Sigmoid colon (tissue), 7 donors: ENCODE data around the gene NME3. TPM values are rescaled to one million over a fixed set of nuclear protein-coding genes. Genes with fewer than 3 reads are reported as not detected.
A peak's percentile ranks its signal among the peaks of the same experiment; 100 is the strongest.

Experiments
- DNase-seq: peaks from one replicate; pipeline ENCODE4 v3.0.0-alpha.2; 2019
- H3K27ac ChIP-seq, 4 donors: fragments of 200-600 bp; sonication (generic); one replicate each; pipeline ENCODE4 v1.5.1; 2016 to 2019; ENCODE audit warnings: mild to moderate bottlenecking in 1 of 4
- H3K27me3 ChIP-seq, 3 donors: fragments of 200-600 bp; sonication (generic); one replicate each; pipeline ENCODE4 v1.5.1; 2019; ENCODE audit warnings: mild to moderate bottlenecking in 1 of 3
- H3K36me3 ChIP-seq, 4 donors: fragments of 200-600 bp; sonication (generic); one replicate each; pipeline ENCODE4 v1.5.1; 2016 to 2019
- H3K4me1 ChIP-seq, 4 donors: fragments of 200-600 bp; sonication (generic); one replicate each; pipeline ENCODE4 v1.5.1; 2017 to 2019
- H3K4me3 ChIP-seq, 4 donors: fragments of 200-600 bp; sonication (generic); one replicate each; pipeline ENCODE4 v1.5.1; 2017 to 2019; ENCODE audit warnings: mild to moderate bottlenecking in 2 of 4, moderate library complexity in 1 of 4
- H3K9me3 ChIP-seq, 4 donors: fragments of 200-600 bp in 3 of 4; sonication (generic) in 3 of 4; one replicate each; pipeline versions ENCODE4 v1.5.1 to v1.6.1; 2013 to 2019
- EP300 ChIP-seq, 4 donors: sonication (generic); formaldehyde crosslinking; IDR thresholded peaks; one replicate each; pipeline ENCODE4 v1.6.1; 2017; ENCODE audit warnings: antibody characterized with exemption in 4 of 4
- POLR2A ChIP-seq, 2 donors: fragments of 450-650 bp; IDR thresholded peaks; one replicate each; pipeline ENCODE4 v1.6.1; 2016; ENCODE audit warnings: antibody characterized with exemption in 2 of 2, mild to moderate bottlenecking in 2 of 2, moderate library complexity in 2 of 2
- POLR2AphosphoS5 ChIP-seq, 4 donors: sonication (generic); formaldehyde crosslinking; IDR thresholded peaks; one replicate each; pipeline ENCODE4 v1.6.1; 2017; ENCODE audit warnings: antibody characterized with exemption in 4 of 4
- WGBS, 2 donors: extraction: QIAGEN DNeasy Blood & Tissue Kit; methylation state at CpG; one replicate each; pipeline ENCODE4 v1.1.7; 2013; 5-methylcytosine and 5-hydroxymethylcytosine counted together
- intact Hi-C: fragments of 100-400 bp; cut with DNase I; formaldehyde crosslinking; loops from one replicate; pipeline ENCODE4 v1.15.1; 2023
- polyA plus RNA-seq, 3 donors: library from polyadenylated mRNA; stranded (reverse); fragments of 200-250 nt; gene quantifications; one replicate each; pipeline ENCODE4 v1.2.3, GENCODE V29; 2013
- total RNA-seq, 4 donors: library from RNA; depleted of rRNA; stranded (reverse); fragments of >200 nt; gene quantifications; one replicate each; pipeline ENCODE4 v1.1.0, GENCODE V29; 2016
- TF ChIP-seq, protein P1 (sequence below), 4 experiments: fragments of 450-650 bp in 3 of 4; fragments of 200-600 bp in 1 of 4; IDR thresholded peaks; one replicate each; pipeline ENCODE4 v1.5.1; 2016 to 2019; ENCODE audit warnings: antibody characterized with exemption in 4 of 4, mild to moderate bottlenecking in 3 of 4, moderate library complexity in 2 of 4
- donor health status: healthy with polysubstance abuse.
- donor health status: Bipolar disorder and iron deficiency.
- donor health status: healthy.

The NME3 gene
- total and polyA plus RNA-seq, 7 donors, result 32.4 to 152 (median 87.8) TPM

DNA sequence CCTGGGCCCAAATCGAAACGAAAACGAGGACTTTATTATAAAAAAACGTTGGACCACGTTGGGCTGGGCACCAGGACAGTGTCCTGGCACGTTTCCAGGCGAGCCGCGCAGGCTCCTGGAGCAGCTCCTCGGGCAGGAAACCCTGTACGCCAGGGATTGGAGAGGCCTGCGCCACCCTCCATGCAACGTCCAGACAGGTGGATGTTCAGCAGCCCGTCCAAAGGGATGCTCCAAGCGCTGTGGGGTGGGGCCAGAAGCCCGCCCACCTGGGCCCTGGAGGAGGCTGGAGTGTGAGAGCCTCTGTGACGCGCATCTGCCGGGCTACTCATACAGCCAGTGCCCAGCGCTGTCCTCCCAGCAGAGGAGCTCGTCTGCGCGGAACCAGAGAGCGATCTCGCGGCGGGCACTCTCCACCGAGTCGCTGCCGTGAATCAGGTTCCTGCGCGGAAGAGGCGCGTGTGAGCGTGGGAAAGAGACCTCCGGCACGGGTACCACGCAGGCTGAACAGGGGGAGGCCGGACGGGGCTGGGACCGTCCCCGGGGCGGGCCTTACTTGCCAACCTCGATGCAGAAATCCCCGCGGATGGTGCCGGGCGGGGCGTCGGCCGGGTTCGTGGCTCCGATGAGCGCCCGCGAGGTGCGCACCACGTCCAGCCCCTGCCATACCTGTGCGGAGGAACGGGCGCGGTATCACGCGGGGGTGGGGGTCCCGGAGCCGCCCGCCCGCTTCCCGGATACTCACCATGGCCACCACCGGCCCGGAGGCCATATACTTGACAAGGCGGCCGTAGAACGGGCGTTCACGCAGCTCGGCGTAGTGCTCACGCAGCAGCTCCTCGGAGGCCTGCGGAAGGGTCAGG, 785 bp downstream of the NME3 start:
- TF ChIP-seq POLR2A (IDR thresholded peaks at IDR 0.05), result peak in 1 of 2 donors; percentile 50
- peak; percentile 23 to 81 (median 65) for TF ChIP-seq POLR2AphosphoS5 (IDR thresholded peaks at IDR 0.05)
- TF ChIP-seq EP300 (IDR thresholded peaks at IDR 0.05), result no peak
- intact Hi-C loops, result loop anchor here (5.0 to 10.0 kb wide), 2 partner anchors 63 to 1086 kb away; partner anchors contain the start of genes JMJD8, MAPK8IP3 and STUB1
- Histone ChIP-seq H3K27ac (peak overlapping the region; percentile 91 to 97 (median 96)), H3K27me3 (no peaks in the 10 kb centered on the region), H3K36me3 (peaks cover 25 to 43% (median 35%) of the 10 kb centered on the region in 4 donors), H3K4me3 (peak overlapping the region; percentile 64 to 93 (median 90)), H3K4me1 (peaks cover 0 to 56% (median 47%) of the 10 kb centered on the region in 4 donors), H3K9me3 (no peaks in the 10 kb centered on the region)
- DNase-seq, result peak; percentile 92
- 4 to 21% methylated on average over 81 of the region's 81 CpGs for WGBS, 2 donors

- intact Hi-C loops, result loop anchor here (5.0 to 10.0 kb wide), 2 partner anchors 62 to 1085 kb away; partner anchors contain the start of genes JMJD8, MAPK8IP3 and STUB1
- 76 to 88% methylated on average over 27 of the region's 27 CpGs for WGBS, 2 donors
- TF ChIP-seq POLR2AphosphoS5 (IDR thresholded peaks at IDR 0.05) (no peak), POLR2A (IDR thresholded peaks at IDR 0.05) (no peak), EP300 (IDR thresholded peaks at IDR 0.05) (no peak)
- TF ChIP-seq, protein P1, sequence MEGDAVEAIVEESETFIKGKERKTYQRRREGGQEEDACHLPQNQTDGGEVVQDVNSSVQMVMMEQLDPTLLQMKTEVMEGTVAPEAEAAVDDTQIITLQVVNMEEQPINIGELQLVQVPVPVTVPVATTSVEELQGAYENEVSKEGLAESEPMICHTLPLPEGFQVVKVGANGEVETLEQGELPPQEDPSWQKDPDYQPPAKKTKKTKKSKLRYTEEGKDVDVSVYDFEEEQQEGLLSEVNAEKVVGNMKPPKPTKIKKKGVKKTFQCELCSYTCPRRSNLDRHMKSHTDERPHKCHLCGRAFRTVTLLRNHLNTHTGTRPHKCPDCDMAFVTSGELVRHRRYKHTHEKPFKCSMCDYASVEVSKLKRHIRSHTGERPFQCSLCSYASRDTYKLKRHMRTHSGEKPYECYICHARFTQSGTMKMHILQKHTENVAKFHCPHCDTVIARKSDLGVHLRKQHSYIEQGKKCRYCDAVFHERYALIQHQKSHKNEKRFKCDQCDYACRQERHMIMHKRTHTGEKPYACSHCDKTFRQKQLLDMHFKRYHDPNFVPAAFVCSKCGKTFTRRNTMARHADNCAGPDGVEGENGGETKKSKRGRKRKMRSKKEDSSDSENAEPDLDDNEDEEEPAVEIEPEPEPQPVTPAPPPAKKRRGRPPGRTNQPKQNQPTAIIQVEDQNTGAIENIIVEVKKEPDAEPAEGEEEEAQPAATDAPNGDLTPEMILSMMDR (IDR thresholded peaks at IDR 0.05), result no peak
- Histone ChIP-seq H3K27me3 (no peaks in the 10 kb centered on the region), H3K9me3 (no peaks in the 10 kb centered on the region), H3K4me3 (peak overlapping the region; percentile 64 to 93 (median 90)), H3K27ac (peak overlapping the region; percentile 91 to 97 (median 96)), H3K36me3 (peaks cover 34 to 43% (median 38%) of the 10 kb centered on the region in 4 donors), H3K4me1 (peaks cover 0 to 48% (median 41%) of the 10 kb centered on the region in 4 donors)
- DNase-seq, result no peak
These were observed 1.7 kb downstream of the NME3 start for GRCh38 chr16:1769402-1770300.

- intact Hi-C loops, result no loop called here
- peaks cover 0 to 41% (median 33%) of the 10 kb centered on the region in 4 donors for H3K4me1 ChIP-seq
- H3K27ac ChIP-seq, result peak overlapping the region in 3 of 4 donors; percentile 91 to 97 (median 96)
- H3K4me3 ChIP-seq, result no peak overlapping the region
- 81 to 85% methylated on average over 26 of the region's 26 CpGs for WGBS, 2 donors
- TF ChIP-seq EP300 (IDR thresholded peaks at IDR 0.05), result no peak
- peak in 1 of 4 donors; percentile 3 for TF ChIP-seq POLR2AphosphoS5 (IDR thresholded peaks at IDR 0.05)
- TF ChIP-seq, protein P1 (IDR thresholded peaks at IDR 0.05), result no peak
- TF ChIP-seq POLR2A (IDR thresholded peaks at IDR 0.05), result no peak
- no peaks in the 10 kb centered on the region for H3K9me3 ChIP-seq
- DNase-seq, result no peak
- H3K36me3 ChIP-seq, result peaks cover 41 to 51% (median 45%) of the 10 kb centered on the region in 4 donors
- no peaks in the 10 kb centered on the region for H3K27me3 ChIP-seq
These were observed 2.5 kb downstream of the NME3 start for GRCh38 chr16:1768767-1769401.

- no peak overlapping the region for H3K4me3 ChIP-seq
- peaks cover 0 to 35% (median 30%) of the 10 kb centered on the region in 4 donors for H3K4me1 ChIP-seq
- H3K27me3 ChIP-seq, result no peaks in the 10 kb centered on the region
- no peak overlapping the region for H3K27ac ChIP-seq
- H3K9me3 ChIP-seq, result no peaks in the 10 kb centered on the region
- 89 to 90% methylated on average over 41 of the region's 41 CpGs for WGBS, 2 donors
- intact Hi-C loops, result no loop called here
- TF ChIP-seq POLR2AphosphoS5 (IDR thresholded peaks at IDR 0.05) (no peak), EP300 (IDR thresholded peaks at IDR 0.05) (no peak), POLR2A (IDR thresholded peaks at IDR 0.05) (no peak)
- TF ChIP-seq, protein P1 (IDR thresholded peaks at IDR 0.05), result no peak
- H3K36me3 ChIP-seq, result peaks cover 45 to 58% (median 47%) of the 10 kb centered on the region in 4 donors
- DNase-seq, result no peak
These were observed 3.1 kb downstream of the NME3 start for GRCh38 chr16:1768061-1768766.
